Endothelial cell of umbilical vein (primary cell): ENCODE results near the gene CMSS1.

Experiments
- EZH2 ChIP-seq: IDR thresholded peaks from 2 replicates; pipeline ENCODE4 v1.6.1; 2012; ENCODE audit warnings: borderline replicate concordance, low read depth, mild to moderate bottlenecking, moderate library complexity, low read length, inconsistent platforms; ENCODE audit not compliant: severe bottlenecking
- FOS ChIP-seq: IDR thresholded peaks from 2 replicates; pipeline ENCODE4 v1.6.1; 2011; ENCODE audit warnings: mild to moderate bottlenecking, low read length, moderate library complexity, borderline replicate concordance; ENCODE audit not compliant: insufficient read depth
- JUN ChIP-seq: IDR thresholded peaks from 2 replicates; pipeline ENCODE4 v1.6.1; 2011; ENCODE audit warnings: borderline replicate concordance, low read depth; ENCODE audit not compliant: insufficient read length, insufficient read depth
- MYC ChIP-seq: IDR thresholded peaks from one replicate; pipeline ENCODE4 v1.6.1; 2011; ENCODE audit warnings: mild to moderate bottlenecking, low read depth, low read length
- POLR2A ChIP-seq: IDR thresholded peaks from 2 replicates; pipeline ENCODE4 v1.6.1; 2012; ENCODE audit warnings: low read depth, mild to moderate bottlenecking, control low read depth, low read length
- POLR2AphosphoS5 ChIP-seq: IDR thresholded peaks from 2 replicates; pipeline ENCODE4 v1.6.1; 2012; ENCODE audit warnings: low read depth, mild to moderate bottlenecking, control low read depth, low read length, moderate library complexity; ENCODE audit not compliant: insufficient read depth
- TF ChIP-seq, protein P1 (sequence below), 2 donors: IDR thresholded peaks; 1 replicate in 1 of 2; 2 replicates in 1 of 2; pipeline ENCODE4 v1.5.1; 2011; ENCODE audit warnings: low read length in 2 of 2, mild to moderate bottlenecking in 2 of 2, moderate library complexity in 2 of 2, control low read depth in 1 of 2, inconsistent platforms in 1 of 2, low read depth in 1 of 2; ENCODE audit not compliant: insufficient read depth in 1 of 2; ENCODE audit errors: extremely low read depth in 1 of 2
- TF ChIP-seq, protein P2 (sequence below): IDR thresholded peaks from 2 replicates; pipeline ENCODE4 v1.6.1; 2011; ENCODE audit not compliant: insufficient read depth, insufficient read length

DNA sequence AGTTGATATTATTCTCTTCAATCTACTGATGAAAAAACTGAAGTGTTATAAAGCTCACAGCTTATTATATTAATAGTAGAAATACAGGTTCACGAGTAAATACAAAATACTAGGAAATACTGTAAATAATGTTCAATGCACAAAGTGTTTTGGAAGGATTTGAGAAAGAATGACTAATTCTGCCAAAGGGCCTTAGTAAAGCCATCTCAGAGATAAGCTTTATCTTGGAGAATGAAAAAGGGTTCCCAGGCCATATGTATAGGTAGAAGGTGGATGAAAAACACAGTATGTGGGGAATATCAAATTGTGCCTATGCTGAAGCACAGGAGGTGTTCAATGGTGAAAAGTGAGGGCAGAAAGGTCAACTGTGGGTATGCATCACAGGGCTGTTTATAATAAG lies 123.5 kb downstream of the CMSS1 start:
- no peak for TF ChIP-seq EZH2
- TF ChIP-seq, protein P1, sequence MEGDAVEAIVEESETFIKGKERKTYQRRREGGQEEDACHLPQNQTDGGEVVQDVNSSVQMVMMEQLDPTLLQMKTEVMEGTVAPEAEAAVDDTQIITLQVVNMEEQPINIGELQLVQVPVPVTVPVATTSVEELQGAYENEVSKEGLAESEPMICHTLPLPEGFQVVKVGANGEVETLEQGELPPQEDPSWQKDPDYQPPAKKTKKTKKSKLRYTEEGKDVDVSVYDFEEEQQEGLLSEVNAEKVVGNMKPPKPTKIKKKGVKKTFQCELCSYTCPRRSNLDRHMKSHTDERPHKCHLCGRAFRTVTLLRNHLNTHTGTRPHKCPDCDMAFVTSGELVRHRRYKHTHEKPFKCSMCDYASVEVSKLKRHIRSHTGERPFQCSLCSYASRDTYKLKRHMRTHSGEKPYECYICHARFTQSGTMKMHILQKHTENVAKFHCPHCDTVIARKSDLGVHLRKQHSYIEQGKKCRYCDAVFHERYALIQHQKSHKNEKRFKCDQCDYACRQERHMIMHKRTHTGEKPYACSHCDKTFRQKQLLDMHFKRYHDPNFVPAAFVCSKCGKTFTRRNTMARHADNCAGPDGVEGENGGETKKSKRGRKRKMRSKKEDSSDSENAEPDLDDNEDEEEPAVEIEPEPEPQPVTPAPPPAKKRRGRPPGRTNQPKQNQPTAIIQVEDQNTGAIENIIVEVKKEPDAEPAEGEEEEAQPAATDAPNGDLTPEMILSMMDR (IDR thresholded peaks at IDR 0.05; ENCODE audit: extremely low read depth in 1 of 2, insufficient read depth in 1 of 2, low read depth in 1 of 2, low read length in 2 of 2), result no peak
- no peak for TF ChIP-seq FOS
- no peak for TF ChIP-seq POLR2A
- no peak for TF ChIP-seq POLR2AphosphoS5
- TF ChIP-seq MYC, result no peak
- TF ChIP-seq JUN, result no peak
- TF ChIP-seq, protein P2, sequence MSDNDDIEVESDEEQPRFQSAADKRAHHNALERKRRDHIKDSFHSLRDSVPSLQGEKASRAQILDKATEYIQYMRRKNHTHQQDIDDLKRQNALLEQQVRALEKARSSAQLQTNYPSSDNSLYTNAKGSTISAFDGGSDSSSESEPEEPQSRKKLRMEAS, result no peak
